Activated CD4-positive, alpha-beta T cell treated with anti-CD3 and anti-CD28 coated beads, Interleukin-2, amount 50 U/mL, for 16 hours (primary cell): ENCODE measurements around the gene HSPA4L.

Experiments
- DNase-seq: peaks from one replicate; pipeline ENCODE4 v3.0.0-alpha.2; 2020

HSPA4L gene

DNA sequence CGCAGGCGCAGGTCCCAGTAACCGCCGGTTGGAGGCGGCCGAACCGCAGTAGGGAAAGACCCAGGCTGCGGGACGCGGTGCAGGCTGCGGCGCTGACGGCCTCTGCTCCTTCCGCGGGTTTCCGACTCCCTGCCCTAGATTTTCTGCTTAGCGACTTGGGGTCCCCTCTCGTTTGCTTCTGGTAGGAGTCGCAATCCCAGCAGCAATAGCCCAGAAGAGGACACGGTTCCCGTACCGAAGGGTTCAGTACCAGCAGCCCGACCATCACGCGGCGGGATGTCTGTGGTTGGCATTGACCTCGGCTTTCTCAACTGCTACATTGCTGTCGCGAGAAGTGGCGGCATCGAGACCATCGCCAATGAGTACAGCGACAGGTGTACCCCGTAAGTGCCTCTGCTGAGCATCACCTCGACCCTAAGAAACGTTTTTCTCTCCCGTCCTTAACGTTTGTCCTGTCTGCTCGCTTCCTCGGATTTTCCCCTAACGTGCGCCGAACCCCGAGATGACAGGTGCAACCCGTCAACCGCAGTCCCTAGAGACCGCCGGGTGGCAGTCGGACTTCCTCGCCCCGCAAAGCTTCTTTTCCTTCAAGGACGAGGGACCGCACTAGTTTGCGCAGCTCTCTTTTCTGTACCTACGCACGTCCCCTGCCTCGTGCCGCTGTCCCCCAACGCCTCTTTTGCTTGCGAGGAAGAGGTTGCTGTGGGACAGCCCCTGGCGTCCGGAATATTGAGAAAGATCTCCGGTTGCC lies at the start of gene HSPA4L:
TSS of gene HSPA4L (plus strand) at position 48 of the 751 bp plus-strand sequence. CDS start at position 277, 229 bp downstream.
- DNase-seq: peak; percentile 35

DNA sequence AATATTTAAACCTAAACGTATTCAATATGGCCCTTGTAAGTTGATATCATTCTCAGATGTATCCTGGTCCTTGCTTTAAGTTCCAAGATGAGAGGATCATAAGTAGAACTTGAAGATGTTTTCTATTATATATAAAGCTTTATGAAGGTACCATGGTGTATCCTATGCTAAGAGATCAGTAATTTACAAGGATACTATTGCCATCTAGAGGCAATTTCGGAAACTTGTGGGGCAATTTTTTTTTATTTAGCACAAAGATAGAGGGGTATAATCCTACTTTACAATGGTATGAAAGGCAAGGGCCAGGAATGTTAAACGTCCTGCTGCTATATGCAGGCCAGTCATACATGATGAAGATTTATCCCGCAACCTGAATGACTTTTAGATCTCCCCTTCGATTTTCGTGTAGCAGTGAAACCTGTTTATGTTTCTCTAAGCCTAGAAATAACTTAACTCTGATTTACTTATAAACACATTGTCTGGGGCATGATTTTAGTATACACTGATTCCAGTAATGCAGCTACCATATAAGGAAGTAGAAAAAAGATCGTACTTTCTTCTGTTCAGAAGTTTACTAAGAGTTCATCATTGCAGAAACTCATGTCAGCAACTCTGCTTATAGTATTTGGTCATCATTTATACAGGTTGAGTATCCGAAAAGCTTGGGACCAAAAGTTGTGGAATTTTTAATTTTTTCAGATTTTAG lies 49.3 kb upstream of the HSPA4L start:
- DNase-seq: peak; percentile 18

DNA sequence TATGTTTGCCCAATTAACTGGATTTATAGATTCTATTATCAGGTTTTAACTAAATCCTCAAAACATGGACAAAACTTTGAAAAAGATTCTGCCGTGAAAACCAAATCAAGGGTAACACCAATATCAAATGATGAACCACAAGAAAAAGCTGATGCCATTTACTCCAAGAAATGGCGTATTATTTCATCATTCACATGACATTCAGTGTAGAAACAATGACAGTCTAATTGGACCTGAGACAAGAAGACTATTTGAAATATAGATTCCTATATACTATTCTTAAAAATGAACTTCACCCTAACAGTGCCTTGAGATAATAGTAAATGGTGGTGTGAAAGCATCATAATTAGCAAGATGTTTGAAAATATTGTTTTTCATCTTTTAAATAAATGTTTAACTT lies 47.1 kb upstream of the HSPA4L start:
- no peak for DNase-seq

DNA sequence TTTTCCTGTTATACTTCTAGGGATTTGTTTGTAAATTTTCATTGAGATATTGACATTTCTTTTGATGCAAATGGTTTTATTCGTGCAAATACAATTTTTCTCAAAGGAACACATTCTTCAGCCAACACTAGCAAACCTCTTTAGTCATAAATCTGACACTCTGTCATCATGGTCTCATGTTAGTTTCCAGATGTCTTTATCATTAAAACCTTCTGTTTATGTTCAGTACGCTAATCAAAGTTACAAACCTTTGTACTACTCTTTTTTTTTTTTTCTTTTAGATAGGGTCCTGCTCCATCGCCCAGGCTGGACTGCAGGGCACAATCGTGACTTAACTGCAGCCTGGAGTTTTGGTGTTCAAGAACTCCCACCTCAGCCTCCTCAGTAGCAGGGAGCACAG lies 44.8 kb upstream of the HSPA4L start:
- no peak for DNase-seq

DNA sequence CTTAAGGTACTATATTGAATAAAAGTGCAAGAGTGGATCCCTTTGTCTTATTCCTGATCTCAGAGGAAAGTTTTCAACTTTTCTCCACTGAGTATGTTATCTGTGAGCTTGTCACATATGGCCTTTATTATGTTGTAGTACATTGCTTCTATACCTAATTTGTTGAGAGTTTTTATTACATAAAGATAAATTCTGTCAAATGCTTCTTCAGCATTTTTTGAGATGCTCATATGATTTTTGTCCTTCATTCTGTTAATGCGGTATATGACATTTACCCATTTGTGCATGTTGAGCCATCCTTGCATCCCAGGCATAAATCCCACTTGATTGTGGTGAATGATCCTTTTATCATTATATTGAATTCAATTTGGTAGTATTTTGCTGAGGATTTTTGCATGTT lies 40.9 kb upstream of the HSPA4L start:
- no peak for DNase-seq

DNA sequence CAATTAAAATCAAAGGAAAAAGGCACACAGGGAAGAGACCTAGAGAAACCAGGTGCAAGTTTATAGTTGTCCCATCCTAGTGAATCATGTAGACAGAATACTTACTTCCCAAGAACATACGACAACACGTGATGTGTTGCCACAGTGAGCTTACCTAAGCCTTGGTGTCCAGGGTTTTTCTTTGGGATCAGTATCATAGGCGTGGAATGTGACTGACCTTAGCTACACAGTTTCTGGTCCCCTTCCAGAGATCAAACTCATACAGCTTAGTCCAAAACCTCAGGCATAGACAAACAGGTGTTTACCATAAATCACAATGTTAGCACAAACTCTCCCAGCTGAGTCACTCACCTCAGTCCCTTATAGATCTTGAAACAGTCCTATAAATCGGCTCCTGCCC lies 34.2 kb upstream of the HSPA4L start:
- DNase-seq: no peak

DNA sequence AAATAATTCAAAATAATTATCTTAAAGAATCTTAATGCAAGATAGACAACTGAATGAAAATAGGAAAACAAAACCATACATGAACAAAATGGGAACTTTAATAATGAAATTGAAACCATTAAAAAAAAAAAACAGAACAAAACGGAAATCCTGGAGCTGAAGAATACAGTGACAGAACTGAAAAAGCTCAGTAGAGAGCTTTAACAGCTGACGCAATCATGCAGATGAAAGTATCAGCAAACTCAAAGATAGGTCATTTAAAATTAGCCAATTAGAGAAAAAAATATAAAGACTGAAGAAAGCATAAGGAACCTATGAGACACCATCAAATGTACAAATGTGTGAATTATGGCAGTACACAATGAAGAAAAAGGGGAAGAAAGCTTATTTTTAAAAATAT lies 33.2 kb upstream of the HSPA4L start:
- DNase-seq: no peak

DNA sequence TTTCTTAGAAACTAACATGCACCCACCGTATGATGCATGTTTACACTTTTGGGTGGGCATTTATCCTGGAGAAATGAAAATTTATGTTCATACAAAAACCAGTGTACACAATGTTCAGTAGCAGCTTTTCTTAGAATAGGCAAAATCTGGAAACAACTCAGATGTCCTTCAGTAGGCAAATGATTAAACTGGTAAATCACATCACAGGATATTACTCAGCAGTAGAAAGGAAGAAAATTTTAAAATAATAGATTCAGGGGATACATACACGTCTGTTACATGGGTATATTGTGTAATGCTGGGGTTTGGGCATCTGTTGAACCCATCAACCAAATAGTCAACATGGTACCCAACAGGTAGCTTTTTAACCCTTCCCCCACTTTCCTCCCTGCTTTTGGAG lies 25.2 kb upstream of the HSPA4L start:
- no peak for DNase-seq

DNA sequence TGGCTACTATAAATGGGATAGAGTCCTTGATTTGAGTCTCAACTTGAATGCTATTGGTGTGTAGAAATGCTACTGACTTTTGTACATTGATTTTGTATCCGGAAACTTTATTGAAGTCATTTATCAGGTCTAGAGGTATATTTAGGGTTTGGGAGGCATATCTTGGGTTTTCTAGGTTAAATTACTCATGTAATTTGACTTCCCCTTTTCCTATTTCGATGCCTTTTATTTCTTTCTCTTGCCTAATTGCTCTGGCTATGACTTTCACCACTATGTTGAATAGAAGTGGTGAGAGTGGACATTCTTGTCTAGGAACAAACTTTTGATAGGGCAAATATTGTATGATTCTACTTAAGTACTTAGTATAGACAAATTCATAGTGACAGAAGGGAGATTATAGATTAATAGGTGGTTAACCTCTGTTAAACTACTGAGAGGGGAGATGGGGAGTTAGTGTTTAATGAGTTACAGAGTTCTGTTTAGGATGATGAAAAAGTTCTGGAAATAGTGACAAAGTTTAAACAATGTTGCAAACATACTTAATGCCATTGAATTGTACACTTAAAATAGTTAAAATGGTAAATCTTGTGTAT lies 22.8 kb upstream of the HSPA4L start:
- DNase-seq: no peak

DNA sequence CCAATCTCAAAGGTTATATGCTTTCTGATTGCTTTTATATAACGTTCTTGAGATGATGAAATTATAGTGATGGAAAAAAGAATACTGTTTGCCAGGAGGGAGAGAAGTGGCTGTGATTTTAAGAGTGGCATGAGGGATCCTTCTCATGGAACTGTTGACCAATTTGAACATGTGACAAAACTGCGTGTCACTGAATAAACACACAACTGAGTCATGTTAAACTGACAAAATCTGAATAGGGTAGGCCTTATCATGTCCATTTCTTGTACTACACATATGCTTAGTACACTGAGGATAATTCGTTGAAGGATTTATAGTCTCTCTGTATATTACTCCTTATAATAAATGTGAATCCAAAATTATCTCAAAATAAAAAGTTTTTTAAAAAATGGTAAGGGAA lies 22.2 kb upstream of the HSPA4L start:
- no peak for DNase-seq

DNA sequence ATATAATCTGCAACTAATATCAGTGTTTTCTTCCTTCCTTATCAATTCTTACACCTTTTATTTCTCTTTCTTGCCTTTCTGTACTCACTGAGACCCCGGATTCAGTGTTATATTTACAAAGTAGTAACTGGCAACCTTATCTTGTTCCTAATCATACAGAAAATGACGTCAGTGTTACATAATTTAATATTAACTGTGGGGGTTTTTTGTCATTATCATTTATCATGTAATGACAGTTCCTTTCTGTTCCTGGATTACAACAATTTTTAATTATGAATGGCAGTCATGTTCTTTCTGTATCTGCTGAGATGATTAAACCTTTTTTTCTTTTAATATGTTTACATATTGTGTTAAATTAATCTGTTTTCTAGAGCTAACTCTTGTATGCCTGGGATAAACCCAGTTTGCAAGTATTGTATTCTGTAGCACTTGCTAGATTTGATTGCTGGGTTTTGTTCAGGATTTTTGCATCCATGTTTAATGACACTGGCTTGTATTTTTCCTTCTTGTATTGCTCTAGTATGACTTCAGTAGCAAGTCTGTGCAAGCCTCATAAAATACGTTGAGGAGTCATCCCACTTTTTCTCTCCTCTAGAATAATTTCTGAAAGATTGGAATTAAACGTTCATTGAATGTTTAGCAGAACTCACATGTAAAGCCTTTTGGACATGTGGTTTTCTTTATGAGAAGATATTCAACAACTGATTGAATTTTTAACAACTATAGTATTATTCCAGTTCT lies 10.4 kb upstream of the HSPA4L start:
- DNase-seq: no peak

DNA sequence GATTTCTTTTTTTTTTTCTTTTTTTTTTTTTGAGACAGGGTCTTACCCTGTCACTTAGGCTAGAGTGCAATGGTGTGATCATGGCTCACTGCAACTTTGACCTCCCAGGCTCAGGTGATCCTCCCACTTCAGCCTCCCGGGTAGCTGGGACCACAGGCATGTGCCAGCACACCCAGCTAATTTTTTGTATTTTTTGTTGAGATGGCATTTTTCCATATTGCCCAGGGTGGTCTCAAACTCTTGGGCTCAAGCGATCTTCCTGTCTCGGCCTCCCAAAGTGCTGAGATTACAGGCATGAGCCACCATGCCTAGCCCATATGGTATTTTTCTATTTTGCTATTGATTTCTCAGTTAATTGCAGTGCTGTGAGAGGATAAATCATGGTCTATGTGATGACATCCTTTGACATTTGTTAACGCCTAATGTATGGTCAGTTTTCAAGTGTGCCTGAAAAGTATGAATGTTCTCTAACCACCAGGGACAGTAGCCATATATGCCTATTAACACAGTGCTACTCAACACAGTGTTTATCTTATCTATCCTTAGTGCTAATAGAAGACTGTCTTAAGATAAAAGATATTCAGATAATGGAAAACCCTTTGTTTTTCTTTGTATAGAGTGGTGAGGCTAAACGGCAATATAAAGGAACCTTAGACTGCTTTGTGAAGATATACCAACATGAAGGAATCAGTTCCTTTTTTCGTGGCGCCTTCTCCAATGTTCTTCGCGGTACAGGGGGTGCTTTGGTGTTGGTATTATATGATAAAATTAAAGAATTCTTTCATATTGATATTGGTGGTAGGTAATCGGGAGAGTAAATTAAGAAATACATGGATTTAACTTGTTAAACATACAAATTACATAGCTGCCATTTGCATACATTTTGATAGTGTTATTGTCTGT lies 9.1 kb upstream of the HSPA4L start:
- no peak for DNase-seq

DNA sequence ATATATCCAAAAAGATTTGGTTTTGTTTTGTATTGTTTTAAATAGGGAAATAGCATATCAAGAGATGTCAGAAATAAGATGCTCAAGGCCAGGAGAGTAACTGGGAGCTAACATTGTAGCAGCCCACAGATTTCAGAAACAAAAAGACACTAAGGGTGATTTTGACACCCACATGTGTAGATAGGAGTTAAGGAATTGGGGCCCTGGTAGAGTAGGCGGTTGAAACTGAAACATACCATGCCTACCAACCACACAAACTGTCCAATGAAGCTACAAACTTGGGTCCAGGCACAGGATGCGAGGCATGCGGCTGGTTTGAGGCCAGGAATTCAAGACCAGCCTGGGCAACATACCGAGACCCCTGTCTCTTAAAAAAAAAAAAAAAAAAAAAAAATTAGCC lies 6.3 kb upstream of the HSPA4L start:
- no peak for DNase-seq

DNA sequence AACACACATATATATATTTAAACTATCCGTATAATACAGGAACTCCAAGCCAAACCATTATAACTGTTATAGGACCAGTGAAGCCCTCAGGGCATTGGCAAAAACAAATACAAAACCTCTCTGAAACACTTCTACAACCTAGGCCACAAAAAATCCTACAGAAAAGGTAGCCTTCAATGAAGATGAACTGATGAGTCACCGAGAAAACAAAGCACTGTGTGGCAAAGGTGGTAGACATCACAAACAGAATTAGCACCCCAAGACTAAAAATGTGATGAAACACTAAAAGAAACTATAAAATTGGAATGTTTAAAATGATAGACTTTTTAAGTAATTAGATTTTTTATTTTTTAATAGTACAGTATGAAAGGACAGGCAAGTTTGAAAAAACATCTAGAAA lies 5.5 kb upstream of the HSPA4L start:
- DNase-seq: no peak

DNA sequence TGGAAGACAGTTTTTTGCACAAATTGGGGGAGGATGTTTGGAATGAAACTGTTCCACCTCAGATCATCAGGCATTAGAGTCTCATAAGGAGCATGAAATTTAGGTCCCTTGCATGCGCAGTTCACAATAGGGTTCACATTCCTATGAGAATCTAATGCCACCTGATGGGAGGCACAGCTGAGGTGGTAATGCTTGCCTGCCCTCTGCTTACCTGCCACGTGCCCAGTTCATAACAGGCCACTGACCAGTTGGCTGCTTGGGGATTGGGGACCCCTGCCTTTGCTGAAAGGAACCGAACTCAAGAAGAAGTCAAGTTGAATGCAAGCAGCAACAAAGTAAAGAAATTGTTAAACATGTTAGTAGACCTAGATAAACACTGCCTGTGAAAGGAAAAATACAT lies 4.6 kb upstream of the HSPA4L start:
- DNase-seq: no peak

DNA sequence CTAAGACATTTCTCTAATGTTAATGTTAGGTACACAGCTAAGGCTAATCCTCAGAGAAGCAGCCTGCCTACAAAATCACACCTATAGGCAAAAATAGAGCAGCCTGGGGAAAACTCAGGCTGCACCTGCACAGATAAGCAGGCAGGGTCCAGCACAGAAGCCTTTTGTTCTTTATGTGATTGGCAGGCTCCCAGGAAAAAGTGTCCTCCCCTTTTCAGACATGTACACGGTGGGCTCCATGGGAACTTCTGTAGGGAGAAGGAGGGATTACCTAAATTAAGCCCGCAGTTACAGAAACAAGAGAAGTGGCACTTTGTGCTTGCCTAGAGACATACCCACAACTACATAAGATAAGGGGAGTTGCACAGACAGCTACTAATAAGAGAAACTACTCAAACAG lies 4.0 kb upstream of the HSPA4L start:
- DNase-seq: no peak

DNA sequence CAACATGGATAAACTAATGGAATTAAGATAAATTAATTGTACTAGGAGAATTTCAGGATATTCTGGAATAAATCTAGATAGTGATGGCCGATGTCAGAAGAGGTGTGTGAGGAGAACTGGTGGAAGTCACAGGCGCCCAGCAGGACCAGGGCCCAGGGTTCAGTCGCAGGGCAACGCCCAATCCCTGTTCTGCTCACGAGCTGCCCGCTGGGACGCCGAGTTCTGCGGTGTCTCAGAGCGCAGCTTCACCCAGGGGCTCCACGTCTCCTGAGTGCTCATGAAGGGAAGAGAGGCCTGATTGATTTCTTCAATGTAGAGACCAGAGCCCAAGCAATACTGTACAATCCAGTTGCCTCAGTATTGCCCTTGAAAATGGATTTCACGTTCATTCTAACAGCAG lies 1.5 kb upstream of the HSPA4L start:
- no peak for DNase-seq

DNA sequence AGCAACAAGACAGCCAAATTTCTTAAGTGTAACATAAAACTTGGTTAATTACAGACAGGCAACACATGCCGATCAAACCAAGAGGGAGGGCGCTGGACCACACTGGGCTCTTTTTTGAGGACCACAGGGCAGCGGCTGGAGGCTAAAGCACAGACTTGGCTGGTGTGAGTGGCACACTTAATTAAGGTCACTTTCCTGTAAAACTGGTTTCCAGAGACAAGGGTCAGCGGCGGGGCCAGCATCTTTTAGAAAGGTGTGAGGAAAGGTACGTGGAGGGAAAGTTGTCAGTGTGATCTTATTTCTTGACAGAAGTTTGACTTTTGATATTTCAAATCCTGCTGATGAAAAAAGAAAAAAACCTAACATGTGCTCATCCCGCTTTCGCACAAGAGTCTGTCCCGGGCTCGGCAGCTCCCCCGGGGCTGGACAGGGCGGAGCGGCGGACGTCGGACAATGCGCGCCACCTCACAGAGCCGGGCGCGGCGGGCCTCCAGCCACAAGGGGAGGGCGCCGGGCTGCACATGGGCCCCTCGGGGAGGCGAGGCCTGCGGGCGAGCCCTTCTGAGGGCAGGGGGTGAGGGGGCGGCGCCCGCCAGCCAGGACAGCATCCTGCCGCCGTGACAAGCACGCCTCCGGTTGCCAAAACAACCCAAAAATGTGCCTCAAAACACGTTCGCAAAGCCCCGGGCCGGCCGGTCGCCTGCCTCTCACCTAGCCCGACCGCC lies 660 bp upstream of the HSPA4L start:
- no peak for DNase-seq

DNA sequence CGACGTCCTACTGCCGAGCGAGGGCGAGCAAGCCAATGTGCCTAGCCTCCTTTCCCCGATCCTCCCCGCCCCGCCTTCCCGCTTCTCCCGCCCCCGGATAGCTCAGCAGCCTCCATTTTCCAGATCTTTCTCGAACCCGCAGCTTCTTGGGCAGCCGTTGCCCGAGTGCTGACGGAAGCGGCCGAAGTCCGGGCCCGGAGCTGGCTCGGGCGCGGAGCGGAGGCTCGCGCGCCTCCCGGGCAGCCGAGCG lies 172 bp upstream of the HSPA4L start:
- peak; percentile 71 for DNase-seq

DNA sequence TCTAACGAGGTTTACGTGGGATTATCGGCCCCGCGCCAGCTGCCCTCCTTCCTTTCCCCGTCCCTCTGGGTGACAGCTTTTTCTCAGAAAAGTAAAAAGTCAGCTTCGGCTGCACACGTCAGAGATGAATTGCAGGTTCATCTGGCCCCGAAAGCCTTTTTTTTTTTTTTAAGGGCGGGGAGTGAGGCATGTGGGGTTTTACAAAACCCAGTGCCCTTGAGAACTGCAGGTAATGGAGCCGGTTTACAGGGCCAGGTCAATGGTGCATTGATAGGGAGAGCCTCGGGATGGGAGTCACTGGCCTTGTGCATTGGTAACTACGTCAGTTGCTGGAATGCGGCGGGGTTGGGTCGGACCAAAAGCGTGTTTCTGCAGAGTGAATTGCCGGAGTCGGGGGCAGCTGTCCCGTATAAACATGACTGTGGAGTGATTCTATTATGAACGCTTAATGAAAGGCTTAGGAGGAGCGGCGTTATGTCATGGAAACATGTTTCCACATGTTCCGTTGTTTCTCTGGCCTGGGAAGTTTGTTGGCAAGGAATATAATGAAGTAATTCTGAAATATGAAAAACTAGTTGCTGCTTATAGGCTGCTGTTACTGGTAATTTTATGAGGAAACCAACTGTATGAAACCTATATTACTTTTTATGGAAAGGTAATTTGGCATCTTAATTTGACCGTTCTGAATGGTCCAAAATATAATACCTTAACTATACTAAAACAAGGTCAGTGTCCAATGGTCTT lies 1.1 kb downstream of the HSPA4L start:
- DNase-seq: peak; percentile 49
